ACC112 (cell line): ENCODE data around the gene STK17B.

Experiments
- H2AFZ ChIP-seq: fragments of 200-600 bp; sonication (generic); one replicate; pipeline ENCODE4 v1.6.0; 2017; ENCODE audit warnings: antibody characterized with exemption, low read length; ENCODE audit not compliant: unreplicated experiment
- H3K27ac ChIP-seq: fragments of 200-600 bp; sonication (generic); 2 replicates; pipeline ENCODE4 v1.5.1; 2014; ENCODE audit warnings: low read depth, mild to moderate bottlenecking, antibody characterized with exemption, low read length, moderate library complexity
- H3K27me3 ChIP-seq: fragments of 200-600 bp; sonication (generic); 2 replicates; pipeline ENCODE4 v1.6.1; 2014; ENCODE audit warnings: mild to moderate bottlenecking, antibody characterized with exemption, low read length, moderate library complexity, mixed read lengths; ENCODE audit not compliant: insufficient read depth
- H3K36me3 ChIP-seq: fragments of 200-600 bp; sonication (generic); 2 replicates; pipeline ENCODE4 v1.6.1; 2016; ENCODE audit warnings: mild to moderate bottlenecking, antibody characterized with exemption, low read length, moderate library complexity, mixed read lengths; ENCODE audit not compliant: insufficient read depth
- H3K4me1 ChIP-seq: fragments of 200-600 bp; sonication (generic); one replicate; pipeline ENCODE4 v1.6.1; 2016; ENCODE audit warnings: low read length, mixed read lengths; ENCODE audit not compliant: insufficient read depth, unreplicated experiment, control insufficient read depth
- H3K4me3 ChIP-seq: fragments of 200-600 bp; sonication (generic); 2 replicates; pipeline ENCODE4 v1.5.1; 2014; ENCODE audit warnings: mild to moderate bottlenecking, low read depth, low read length
- H3K79me2 ChIP-seq: fragments of 200-600 bp; sonication (generic); one replicate; pipeline ENCODE4 v1.6.0; 2016; ENCODE audit warnings: low read length; ENCODE audit not compliant: control insufficient read depth, unreplicated experiment, insufficient read depth

Gene STK17B

GRCh38 chr2:196171248-196171871 is at the start of gene STK17B:
STK17B (minus strand) TSS chr2:196171578; CDS start chr2:196163383, 8,195 bp downstream.
- H2AFZ ChIP-seq, result peak within 1 kb of the TSS; percentile 79
- H3K27ac ChIP-seq, result peak within 1 kb of the TSS; percentile 67
- peak within 1 kb of the TSS; percentile 98 for H3K4me3 ChIP-seq
- no peaks in the 10 kb centered on the region; the same call in 1 of the 2 replicates for H3K27me3 ChIP-seq
- peaks cover 18% of the 10 kb centered on the region for H3K4me1 ChIP-seq
- no peaks in the 10 kb centered on the region for H3K36me3 ChIP-seq
- H3K79me2 ChIP-seq, result peaks cover 49% of the 10 kb centered on the region

GRCh38 chr2:196220671-196221070 is 49.3 kb upstream of the STK17B start:
- no peaks in the 10 kb centered on the region for H3K27me3 ChIP-seq
- no peak overlapping the region for H3K27ac ChIP-seq
- no peaks in the 10 kb centered on the region for H3K79me2 ChIP-seq
- H2AFZ ChIP-seq, result no peak overlapping the region
- no peaks in the 10 kb centered on the region for H3K36me3 ChIP-seq
- peaks cover 10% of the 10 kb centered on the region for H3K4me1 ChIP-seq
- no peak overlapping the region for H3K4me3 ChIP-seq

- Histone ChIP-seq H3K4me1 (peaks cover under 1% of the 10 kb centered on the region), H3K79me2 (no peaks in the 10 kb centered on the region), H2AFZ (no peak overlapping the region), H3K27ac (no peak overlapping the region), H3K27me3 (no peaks in the 10 kb centered on the region), H3K4me3 (no peak overlapping the region), H3K36me3 (no peaks in the 10 kb centered on the region)
These were observed 48.3 kb upstream of the STK17B start for GRCh38 chr2:196219671-196220070.

GRCh38 chr2:196218106-196218505 is 46.7 kb upstream of the STK17B start:
- Histone ChIP-seq H3K4me1 (no peaks in the 10 kb centered on the region), H3K79me2 (no peaks in the 10 kb centered on the region), H3K27me3 (no peaks in the 10 kb centered on the region), H3K36me3 (no peaks in the 10 kb centered on the region), H3K27ac (no peak overlapping the region), H3K4me3 (no peak overlapping the region), H2AFZ (no peak overlapping the region)

GRCh38 chr2:196217116-196217515 is 45.7 kb upstream of the STK17B start:
- Histone ChIP-seq H3K4me1 (no peaks in the 10 kb centered on the region), H2AFZ (no peak overlapping the region), H3K79me2 (no peaks in the 10 kb centered on the region), H3K27me3 (no peaks in the 10 kb centered on the region), H3K4me3 (no peak overlapping the region), H3K27ac (no peak overlapping the region), H3K36me3 (no peaks in the 10 kb centered on the region)

GRCh38 chr2:196215376-196215775 is 44.0 kb upstream of the STK17B start:
- no peak overlapping the region for H2AFZ ChIP-seq
- no peaks in the 10 kb centered on the region for H3K4me1 ChIP-seq
- no peaks in the 10 kb centered on the region for H3K36me3 ChIP-seq
- no peaks in the 10 kb centered on the region for H3K27me3 ChIP-seq
- H3K27ac ChIP-seq, result no peak overlapping the region
- H3K79me2 ChIP-seq, result no peaks in the 10 kb centered on the region
- no peak overlapping the region for H3K4me3 ChIP-seq

GRCh38 chr2:196214156-196214555 is 42.8 kb upstream of the STK17B start:
- H3K4me3 ChIP-seq, result no peak overlapping the region
- no peaks in the 10 kb centered on the region for H3K4me1 ChIP-seq
- H3K27me3 ChIP-seq, result no peaks in the 10 kb centered on the region
- no peak overlapping the region for H3K27ac ChIP-seq
- H3K79me2 ChIP-seq, result no peaks in the 10 kb centered on the region
- no peak overlapping the region for H2AFZ ChIP-seq
- H3K36me3 ChIP-seq, result no peaks in the 10 kb centered on the region

GRCh38 chr2:196213252-196213980 is 42.0 kb upstream of the STK17B start:
- Histone ChIP-seq H2AFZ (no peak overlapping the region), H3K4me1 (no peaks in the 10 kb centered on the region), H3K4me3 (no peak overlapping the region), H3K79me2 (no peaks in the 10 kb centered on the region), H3K27ac (no peak overlapping the region), H3K36me3 (no peaks in the 10 kb centered on the region), H3K27me3 (no peaks in the 10 kb centered on the region)

GRCh38 chr2:196208915-196209314 is 37.5 kb upstream of the STK17B start:
- Histone ChIP-seq H3K27me3 (no peaks in the 10 kb centered on the region), H3K36me3 (no peaks in the 10 kb centered on the region), H3K27ac (no peak overlapping the region), H2AFZ (no peak overlapping the region), H3K4me3 (no peak overlapping the region), H3K4me1 (no peaks in the 10 kb centered on the region), H3K79me2 (no peaks in the 10 kb centered on the region)

- Histone ChIP-seq H2AFZ (no peak overlapping the region), H3K27ac (no peak overlapping the region), H3K79me2 (no peaks in the 10 kb centered on the region), H3K27me3 (no peaks in the 10 kb centered on the region), H3K4me1 (no peaks in the 10 kb centered on the region), H3K4me3 (no peak overlapping the region), H3K36me3 (no peaks in the 10 kb centered on the region)
These were observed 35.4 kb upstream of the STK17B start for GRCh38 chr2:196206804-196207203.

- H3K36me3 ChIP-seq, result no peaks in the 10 kb centered on the region
- no peak overlapping the region for H3K4me3 ChIP-seq
- H3K27ac ChIP-seq, result no peak overlapping the region
- no peaks in the 10 kb centered on the region for H3K27me3 ChIP-seq
- no peaks in the 10 kb centered on the region for H3K79me2 ChIP-seq
- H3K4me1 ChIP-seq, result no peaks in the 10 kb centered on the region
- no peak overlapping the region for H2AFZ ChIP-seq
These were observed 34.6 kb upstream of the STK17B start for GRCh38 chr2:196205881-196206435.
